Pulmonary artery endothelial cell (primary cell): Measurements from ENCODE around the gene OPALIN. TPM values are rescaled to one million over a fixed set of nuclear protein-coding genes. Genes with fewer than 3 reads are reported as not detected.
"Not testable (repeated sequence)": the region's sequence is repeated elsewhere in the genome, so short reads cannot be mapped to it uniquely, and the experiment has no call there.

ENCODE experiments used
- DNase-seq: peaks from one replicate; pipeline ENCODE4 v3.0.0-alpha.2; 2011; ENCODE audit warnings: low read depth, low spot score
- total RNA-seq: library from RNA; depleted of rRNA; stranded (reverse); fragments of >200 nt; gene quantifications from 2 replicates; pipeline ENCODE4 v1.2.3, GENCODE V29; 2014

The OPALIN gene
- total RNA-seq, 1 donor from 2014 or later: not detected

DNA sequence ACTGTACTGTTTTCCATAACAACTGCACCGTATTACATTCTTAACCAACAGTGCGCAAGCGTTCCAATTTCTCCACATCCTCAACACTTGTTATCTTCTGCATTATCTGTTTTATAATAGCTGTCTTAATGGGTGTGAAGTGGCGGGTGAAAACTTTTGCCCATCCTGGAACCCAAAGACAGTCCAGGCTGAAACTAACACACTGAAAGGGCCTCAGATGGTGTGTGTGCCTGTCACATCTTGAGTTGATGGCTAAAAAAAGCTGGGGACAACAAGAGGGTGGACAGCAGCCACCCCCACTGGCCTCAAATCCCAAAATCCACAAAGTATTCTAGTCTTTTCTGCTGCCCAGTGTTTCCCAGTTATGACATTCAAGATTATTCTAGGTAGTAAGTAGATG is 19.4 kb downstream of the OPALIN start:
- no peak for DNase-seq

DNA sequence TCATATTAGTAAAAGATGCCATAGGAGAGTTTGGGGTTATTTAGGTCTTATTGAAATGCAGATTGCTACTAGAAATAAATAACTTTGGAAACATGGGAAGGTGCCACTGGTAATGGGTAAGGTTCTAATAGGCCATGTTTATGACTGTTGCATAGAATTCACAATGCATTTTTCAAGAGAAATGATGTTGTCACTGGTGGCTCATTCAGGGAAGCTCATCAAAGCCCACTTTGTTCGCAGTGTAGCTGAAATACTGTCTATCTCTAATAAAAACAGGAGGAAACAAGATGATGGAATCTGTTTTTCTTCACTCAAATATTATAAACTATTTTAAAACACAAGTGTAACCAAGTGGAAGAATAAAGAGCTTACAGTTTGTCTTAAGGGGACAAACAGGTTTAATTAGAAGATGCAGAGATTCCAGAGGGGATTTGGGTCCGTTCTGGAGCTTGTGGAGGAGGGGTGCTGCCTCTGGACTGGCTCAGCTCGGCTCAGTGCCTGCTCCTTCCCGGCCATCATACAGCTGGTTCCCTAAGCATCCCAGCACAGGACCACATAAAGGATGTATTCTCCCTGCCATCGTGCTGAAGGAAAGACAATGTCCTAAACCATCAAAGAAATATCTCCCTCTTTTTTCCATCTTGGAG is 20.4 kb downstream of the OPALIN start:
- no peak for DNase-seq

DNA sequence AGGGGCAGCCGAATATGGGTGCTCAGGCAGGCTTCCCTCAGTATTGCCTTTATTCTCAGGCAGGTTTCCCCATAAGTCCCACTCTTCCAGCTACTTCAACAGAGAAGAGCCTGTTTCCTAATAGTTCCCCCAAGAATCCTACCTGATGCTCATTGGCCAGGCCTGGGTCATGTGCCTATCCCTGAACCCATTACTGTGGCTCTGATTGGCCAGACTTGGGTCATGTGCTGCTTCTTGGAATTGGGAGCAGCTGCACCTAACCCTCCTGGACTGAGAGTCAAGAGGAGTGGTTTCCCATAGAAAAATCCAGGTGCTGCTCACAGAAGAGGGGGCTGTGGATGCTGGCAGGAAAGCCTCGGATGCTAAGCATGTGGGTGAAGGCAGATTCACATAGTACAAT is 21.7 kb downstream of the OPALIN start:
- DNase-seq: no peak

DNA sequence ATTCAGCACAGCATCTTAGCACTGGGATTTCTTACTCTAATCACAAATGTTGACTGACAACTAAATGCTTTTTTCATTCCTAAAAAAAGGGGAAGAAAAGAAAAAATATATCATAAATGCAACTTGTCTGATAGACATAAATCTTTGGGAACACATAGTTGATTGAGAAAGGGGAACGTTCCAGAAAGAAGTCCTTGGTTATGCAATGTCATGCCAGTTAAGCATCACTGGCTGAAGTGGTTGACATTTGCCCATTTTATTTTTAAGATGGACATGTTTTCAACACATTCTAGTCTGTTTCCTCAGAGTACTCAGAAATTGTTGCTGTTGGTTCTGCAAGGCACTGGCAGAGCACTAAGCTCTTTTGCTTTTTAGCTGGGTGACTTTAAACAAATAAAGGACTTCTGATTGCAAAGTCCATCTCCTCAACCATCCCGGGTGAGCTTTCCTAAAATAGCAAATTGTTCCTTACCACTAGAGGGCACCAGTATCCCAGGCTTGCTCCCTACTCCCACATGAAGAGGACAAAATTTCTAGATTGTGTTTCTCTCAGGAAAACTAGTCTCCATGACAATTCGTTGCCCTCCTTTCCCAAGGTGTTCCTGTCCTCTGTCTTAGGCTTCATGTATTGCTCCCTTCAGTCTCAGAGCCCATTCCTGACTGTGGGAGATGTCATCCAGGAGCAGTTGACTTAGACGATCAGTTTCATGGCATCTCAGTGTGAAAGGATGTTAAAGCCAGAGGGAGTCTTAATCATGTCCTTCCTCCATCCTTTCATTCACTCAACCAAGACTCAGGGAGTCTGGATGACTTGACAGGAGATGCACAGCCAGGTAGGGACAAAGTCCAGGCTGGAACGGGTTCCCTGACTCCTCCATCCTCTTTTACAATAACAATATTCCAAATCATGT is 23.9 kb downstream of the OPALIN start:
- no peak for DNase-seq

DNA sequence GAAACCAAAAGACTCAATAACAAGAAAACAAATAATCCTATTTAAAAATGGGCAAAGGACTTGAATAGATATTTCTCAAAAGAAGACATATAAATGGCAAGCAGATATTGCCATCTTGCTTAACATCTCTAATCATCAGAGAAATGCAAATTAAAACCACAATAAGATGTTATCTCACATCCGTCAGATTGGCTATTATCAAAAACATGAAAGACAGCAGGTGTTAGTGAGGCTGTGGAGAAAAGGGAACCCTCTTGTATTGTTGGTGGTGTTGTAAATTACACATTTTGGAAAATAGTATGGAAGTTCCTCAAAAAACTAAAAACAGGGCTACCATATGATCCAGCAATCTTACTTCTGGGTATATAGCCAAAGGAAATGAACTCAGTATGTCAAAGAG is 25.7 kb downstream of the OPALIN start:
- DNase-seq: no peak

DNA sequence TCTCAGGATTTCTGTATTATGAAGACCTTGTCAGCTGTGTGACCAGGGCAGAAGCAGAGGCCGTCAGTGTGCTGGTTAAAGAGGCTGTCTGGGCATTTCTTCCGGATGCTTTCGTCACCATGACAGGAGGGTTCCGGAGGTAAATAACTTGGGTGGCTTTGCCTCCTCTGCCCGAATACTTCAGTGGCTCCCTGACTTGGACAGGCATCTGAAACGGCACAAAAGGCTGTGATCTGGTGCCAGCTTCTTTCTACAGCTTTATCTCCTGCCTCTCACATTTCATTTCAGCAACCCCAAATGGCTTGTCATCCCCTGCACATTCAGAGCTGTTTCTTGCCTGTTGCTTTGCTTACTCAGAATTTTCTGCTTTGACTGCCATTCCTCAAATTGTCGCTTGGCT is 31.3 kb downstream of the OPALIN start:
- DNase-seq: no peak

- no peak for DNase-seq
These were observed 33.0 kb downstream of the OPALIN start for GRCh38 chr10:96325719-96326373.

DNA sequence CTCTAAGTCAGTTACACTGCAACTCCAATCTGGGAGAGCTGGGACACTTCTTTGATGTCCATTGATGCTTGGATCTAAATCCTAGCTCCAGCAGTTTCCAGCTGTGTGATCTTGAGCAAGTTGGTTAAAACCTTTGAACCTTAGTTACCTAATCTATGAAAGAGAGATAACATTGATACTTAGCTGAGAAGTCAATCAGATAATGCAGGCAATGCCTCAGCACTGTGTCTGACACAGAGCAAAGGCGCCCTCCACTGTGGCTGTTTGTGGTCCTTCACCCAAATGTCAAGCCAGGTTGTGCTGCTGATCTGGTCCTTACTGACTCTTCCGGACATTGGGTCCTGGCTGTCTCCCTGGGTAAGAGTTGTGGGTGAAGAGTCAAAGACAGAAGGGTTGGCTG is 34.4 kb downstream of the OPALIN start:
- DNase-seq: no peak

DNA sequence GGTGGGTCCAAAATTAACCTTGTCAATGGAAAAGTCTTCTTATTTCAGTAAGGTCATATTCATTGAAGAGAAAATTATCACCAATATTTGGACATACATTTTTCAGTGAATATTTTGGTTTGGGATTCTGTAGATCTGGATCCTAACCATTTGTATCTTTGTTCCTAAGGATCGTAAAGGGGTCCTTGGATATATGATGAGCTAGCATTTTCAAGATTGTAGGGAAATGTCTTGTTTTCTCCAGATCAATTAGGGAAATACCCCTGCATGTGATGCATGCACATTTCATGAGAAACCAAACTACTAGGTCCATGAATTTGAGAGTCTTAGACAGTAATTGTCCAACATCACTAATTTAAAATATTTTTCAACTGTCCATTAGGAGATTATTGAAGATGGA is 36.5 kb downstream of the OPALIN start:
- DNase-seq: no peak

DNA sequence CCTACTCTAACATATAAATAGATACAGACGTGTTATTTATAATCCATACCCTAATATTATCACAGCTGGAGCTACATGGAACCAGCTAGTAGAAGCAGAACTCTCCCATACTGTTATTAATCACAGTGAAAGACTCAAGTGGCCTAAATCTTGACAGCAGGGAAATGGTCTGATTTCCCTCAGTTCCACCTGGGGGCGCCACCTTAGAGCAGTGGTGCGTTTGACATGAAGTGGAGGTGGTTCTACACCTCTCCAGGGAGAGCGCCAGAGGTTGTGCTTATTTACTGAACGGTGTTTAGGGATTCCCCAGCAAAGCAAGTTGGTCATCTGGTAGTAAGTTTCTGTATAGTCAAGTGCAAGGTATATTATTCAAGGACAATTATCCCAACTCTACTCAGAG is 37.0 kb downstream of the OPALIN start:
- no peak for DNase-seq

- no peak for DNase-seq
These were observed 38.9 kb downstream of the OPALIN start for GRCh38 chr10:96319754-96320474.

DNA sequence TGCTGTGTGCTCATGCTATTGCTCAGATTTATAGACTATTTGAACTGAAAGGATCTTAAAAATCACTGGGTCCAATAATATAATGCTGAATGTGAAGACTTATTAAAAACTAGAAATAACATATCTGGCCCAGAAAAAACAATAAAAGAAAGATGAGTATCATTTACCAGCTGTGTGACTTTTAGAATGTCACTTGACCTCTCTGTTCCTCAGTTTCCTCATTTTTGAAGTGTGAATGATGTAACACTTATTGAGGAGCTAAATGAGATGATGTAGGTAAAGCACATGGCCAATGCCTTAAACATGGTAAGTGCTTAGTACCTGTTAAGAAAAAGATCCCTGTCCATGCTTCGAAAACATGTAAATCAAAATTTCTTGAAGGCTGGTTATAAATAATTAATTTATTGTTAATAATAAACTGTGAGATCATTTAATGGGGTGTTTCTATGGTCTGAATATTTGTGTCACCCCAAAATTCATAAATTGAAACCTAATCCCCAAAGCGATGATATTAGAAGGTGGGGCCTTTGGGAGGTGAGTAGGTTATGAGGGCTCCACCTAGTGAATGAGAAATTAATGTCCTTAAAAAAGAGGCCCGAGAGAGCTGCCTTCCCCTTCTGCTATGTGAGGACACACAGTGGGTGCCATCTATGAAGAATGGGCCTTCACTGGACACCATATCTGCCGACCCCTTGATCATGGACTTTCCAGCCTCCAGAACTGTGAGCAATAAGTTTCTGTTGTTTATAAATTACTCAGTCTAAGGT is 41.6 kb downstream of the OPALIN start:
- DNase-seq: no peak

GRCh38 chr10:96313344-96313743 is 45.5 kb downstream of the OPALIN start:
- DNase-seq: no peak

DNA sequence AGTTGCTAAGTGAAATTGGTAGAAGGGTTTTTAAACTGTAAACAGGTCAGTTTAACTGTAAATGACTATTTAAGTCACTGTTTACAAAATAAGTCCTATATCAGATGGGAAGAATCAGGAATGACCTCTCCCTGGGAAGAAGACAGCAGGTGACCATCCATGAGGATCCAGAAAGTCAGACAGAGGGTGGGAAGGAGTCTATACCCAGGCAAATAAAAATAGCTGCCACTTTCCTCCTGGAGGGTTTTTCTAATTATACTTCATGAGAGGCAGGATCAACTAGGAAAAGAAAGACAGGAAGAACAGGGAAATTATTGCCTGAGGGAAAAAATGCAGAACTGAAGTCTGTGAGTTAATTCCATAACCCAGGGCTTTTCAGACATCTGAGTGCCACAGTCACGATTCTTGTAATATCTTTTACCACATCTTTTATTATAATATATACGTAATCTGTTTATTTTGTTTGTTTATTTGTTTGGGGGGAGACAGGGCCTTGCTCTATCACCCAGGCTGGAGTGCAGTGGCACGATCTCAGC is 47.6 kb downstream of the OPALIN start:
- no peak for DNase-seq

GRCh38 chr10:96310321-96310669 is 48.5 kb downstream of the OPALIN start:
- no peak for DNase-seq

- no peak for DNase-seq
These were observed 49.0 kb downstream of the OPALIN start for GRCh38 chr10:96309628-96310320.

DNA sequence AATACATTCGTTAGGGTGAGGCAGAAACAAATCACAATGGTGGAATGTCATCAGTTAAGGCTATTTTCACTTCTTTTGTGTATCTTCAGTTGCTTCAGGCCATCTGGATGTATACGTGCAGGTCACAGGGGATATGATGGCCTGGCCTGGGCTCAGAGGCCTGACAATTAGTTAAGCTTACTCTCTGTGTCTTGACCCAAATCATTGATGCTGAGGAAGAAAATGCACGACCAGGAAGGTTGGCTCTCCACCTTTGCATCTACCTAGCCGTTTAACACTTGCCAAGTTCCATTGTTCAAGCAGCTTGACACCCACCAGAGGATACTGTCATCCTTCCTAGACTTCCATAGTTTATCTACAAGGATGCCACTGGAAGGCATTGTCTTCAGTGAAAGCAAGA is 49.9 kb downstream of the OPALIN start:
- not testable (repeated sequence) for DNase-seq

DNA sequence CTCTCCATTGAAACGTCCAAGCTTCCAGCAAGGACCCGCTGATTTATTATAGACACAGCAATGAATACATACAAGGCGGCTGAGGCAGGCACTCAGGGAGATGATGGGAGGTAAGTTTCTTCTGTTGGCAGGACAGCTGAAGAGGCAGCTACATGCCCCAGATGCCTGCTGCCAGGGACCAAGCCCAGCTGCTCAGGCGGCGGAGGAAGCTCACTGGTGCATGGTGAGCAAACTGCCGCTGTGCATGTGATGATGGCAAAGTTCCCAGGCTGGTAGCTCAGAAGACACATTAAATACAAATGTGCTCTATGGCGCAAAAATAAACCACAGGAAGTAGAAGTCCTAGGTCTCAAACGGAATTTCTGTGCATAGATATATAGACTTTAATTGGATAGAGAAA is 52.3 kb downstream of the OPALIN start:
- no peak for DNase-seq

DNA sequence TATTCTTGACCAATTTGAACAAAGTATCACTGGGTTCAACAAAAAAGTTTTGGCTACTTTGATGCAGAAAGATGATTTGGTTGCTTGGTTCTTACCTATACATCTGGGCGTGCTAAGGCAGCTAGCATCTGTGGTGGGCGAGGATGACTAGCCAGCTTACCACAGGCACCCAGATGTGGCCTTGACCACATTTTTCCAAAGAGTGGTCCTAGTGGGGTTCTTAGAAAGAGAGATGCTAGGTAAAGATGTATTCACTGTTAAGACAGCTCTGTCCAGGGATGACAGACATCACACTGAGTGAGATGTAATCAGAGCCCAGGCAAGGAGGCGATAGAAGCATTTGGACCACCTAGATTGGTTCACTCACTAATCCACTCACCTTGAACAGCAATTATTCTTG is 53.8 kb downstream of the OPALIN start:
- DNase-seq: no peak

- no peak for DNase-seq
These were observed 54.6 kb downstream of the OPALIN start, which contains the start of gene DNTT for GRCh38 chr10:96304230-96304629. DNTT (plus strand) TSS chr10:96304434; CDS start chr10:96304498, 64 bp downstream.
